ENCODE data around the gene ACTL10. TPM values are rescaled to one million over a fixed set of nuclear protein-coding genes. Genes with fewer than 3 reads are reported as not detected.

Gene ACTL10
- total and polyA plus RNA-seq, 2 of the 13 experiments (the other 11 are each of a cell fraction or from before 2014, with no cell fraction given), result not detected

- TF ChIP-seq ATF6 (CRISPR knock-in tag; conservative IDR thresholded peaks at IDR 0.05) (no peak), CBFB (CRISPR knock-in tag; IDR thresholded peaks at IDR 0.05) (no peak; the same call in none of the 2 replicates), KDM5A (IDR thresholded peaks at IDR 0.05; ENCODE audit: borderline replicate concordance, low read length) (peak; percentile 72; the same call in 1 of the 2 replicates), ZNF552 (CRISPR knock-in tag; IDR thresholded peaks at IDR 0.05; ENCODE audit: borderline replicate concordance) (peak; percentile 69), ZNF564 (CRISPR knock-in tag; IDR thresholded peaks at IDR 0.05) (peak; percentile 77), PCBP2 (optimal IDR thresholded peaks at IDR 0.05; ENCODE audit: low read depth, low read length, poor library complexity, severe bottlenecking) (no peak), ZNF572 (CRISPR knock-in tag; IDR thresholded peaks at IDR 0.05) (peak; percentile 85), ZNF737 (CRISPR knock-in tag; IDR thresholded peaks at IDR 0.05; ENCODE audit: borderline replicate concordance) (peak; percentile 78; the same call in 1 of the 2 replicates), ZNF619 (CRISPR knock-in tag; IDR thresholded peaks at IDR 0.05) (peak; percentile 99), ZFY (CRISPR knock-in tag; IDR thresholded peaks at IDR 0.05) (peak; percentile 82), POLR2AphosphoS2 (IDR thresholded peaks at IDR 0.05; ENCODE audit: low read depth, low read length) (no peak), ZNF670 (CRISPR knock-in tag; IDR thresholded peaks at IDR 0.05; ENCODE audit: borderline replicate concordance) (peak; percentile 60; the same call in 1 of the 2 replicates), TOE1 (CRISPR knock-in tag; IDR thresholded peaks at IDR 0.05) (peak; percentile 89; the same call in 1 of the 2 replicates), ZNF792 (CRISPR knock-in tag; IDR thresholded peaks at IDR 0.05) (peak; percentile 83; the same call in 1 of the 2 replicates), ZFP62 (CRISPR knock-in tag; IDR thresholded peaks at IDR 0.05) (no peak), MED1 (CRISPR knock-in tag; IDR thresholded peaks at IDR 0.05) (peak; percentile 64), ZNF577 (CRISPR knock-in tag; IDR thresholded peaks at IDR 0.05; ENCODE audit: borderline replicate concordance, low read depth) (no peak), SETDB1 (CRISPR knock-in tag; IDR thresholded peaks at IDR 0.05; ENCODE audit: borderline replicate concordance) (no peak), ZNF7 (CRISPR knock-in tag; IDR thresholded peaks at IDR 0.05) (no peak), ZBTB39 (CRISPR knock-in tag; IDR thresholded peaks at IDR 0.05) (no peak), ZNF235 (CRISPR knock-in tag; IDR thresholded peaks at IDR 0.05; ENCODE audit: borderline replicate concordance) (peak; percentile 98), RAD51 (IDR thresholded peaks at IDR 0.05; ENCODE audit: borderline replicate concordance) (no peak), BRF2 (CRISPR knock-in tag; IDR thresholded peaks at IDR 0.05) (peak; percentile 96), THAP11 (CRISPR knock-in tag; IDR thresholded peaks at IDR 0.05) (peak; percentile 86), TRIM24 (CRISPR knock-in tag; IDR thresholded peaks at IDR 0.05) (peak; percentile 23; the same call in 1 of the 2 replicates), ZNF282 (IDR thresholded peaks at IDR 0.05; ENCODE audit: partially characterized antibody) (no peak)
These were observed 3.3 kb upstream of the ACTL10 start (continued) for GRCh38 chr20:33663161-33664084.
